Umbilical cord (tissue), 2 donors: ENCODE results near the gene MAN1C1. TPM values are rescaled to one million over a fixed set of nuclear protein-coding genes. Genes with fewer than 3 reads are reported as not detected.

Experiments used
- DNase-seq: peaks from one replicate; pipeline ENCODE4 v3.0.0-alpha.2; 2015; ENCODE audit warnings: low spot score
- total RNA-seq: library from RNA; depleted of rRNA; stranded (reverse); fragments of >200 nt; gene quantifications from one replicate; pipeline ENCODE4 v1.2.3, GENCODE V29; 2014; ENCODE audit warnings: low replicate concordance; ENCODE audit not compliant: insufficient read depth

The MAN1C1 gene
- total RNA-seq, 1 donor from 2014 or later: 16.9 TPM

DNA sequence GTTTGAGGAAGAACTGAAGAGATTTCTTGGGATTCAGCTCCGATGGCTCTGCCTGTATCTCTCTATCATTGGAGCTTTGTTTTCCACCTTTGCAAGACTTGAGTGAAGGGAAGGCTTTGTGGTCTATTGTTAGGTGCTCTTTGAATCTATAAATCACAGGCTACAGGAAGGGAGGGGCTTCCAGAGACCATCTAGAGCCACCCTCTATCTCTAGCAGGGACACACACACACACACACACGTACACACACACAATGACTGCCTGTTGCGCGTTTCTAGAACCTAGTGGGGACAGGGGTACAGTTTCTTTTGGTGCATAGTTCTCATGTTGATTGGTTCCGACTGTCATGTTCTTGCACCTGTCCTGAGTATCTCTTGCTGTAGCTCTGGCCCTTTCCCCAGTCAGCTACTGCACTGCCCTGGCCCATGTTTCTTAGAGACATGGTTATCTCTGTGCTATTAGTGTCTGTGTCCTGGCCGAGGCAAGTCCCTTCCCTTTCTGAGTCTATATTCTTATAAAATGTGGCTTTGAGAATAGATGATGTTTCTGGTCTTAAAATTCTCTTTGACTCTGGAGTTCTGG, 60.7 kb downstream of the MAN1C1 start:
- no peak for DNase-seq

DNA sequence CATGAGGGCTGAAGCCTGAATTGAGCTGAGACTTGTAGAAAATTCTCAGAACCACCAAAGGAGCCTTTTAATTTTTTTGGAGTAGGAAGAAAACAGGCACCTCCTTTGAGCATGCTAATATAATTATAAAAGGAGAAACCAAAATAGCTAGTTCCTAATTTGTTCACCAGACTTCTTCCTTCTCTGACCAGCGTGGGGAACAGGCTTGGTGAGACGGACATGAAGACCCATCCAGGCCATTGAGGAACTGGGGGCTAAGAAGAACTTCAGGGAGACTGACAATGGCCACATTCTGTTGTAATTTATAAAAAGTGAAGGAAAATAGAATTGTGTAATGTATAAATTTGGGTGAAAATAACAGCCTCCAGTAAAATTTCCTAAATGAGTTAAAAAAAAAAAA, 62.6 kb downstream of the MAN1C1 start:
- no peak for DNase-seq

DNA sequence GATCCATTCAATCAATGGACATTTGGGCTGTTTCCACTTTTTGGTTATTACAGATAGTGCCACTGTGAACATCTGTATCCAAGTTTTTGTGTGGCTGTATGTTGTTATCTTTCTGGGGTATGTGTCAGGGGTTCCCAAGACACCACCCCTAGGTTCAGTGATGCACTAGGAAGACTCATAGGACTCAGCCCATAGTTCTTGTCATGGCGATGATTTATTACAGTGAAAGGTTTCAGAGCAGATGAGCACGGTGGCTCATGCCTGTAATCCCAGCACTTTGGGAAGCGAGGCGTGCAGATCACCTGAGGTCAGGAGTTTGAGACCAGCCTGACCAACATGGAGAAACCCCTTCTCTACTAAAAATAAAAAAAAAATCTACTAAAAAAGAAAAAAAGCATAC, 64.1 kb downstream of the MAN1C1 start:
- no peak for DNase-seq

DNA sequence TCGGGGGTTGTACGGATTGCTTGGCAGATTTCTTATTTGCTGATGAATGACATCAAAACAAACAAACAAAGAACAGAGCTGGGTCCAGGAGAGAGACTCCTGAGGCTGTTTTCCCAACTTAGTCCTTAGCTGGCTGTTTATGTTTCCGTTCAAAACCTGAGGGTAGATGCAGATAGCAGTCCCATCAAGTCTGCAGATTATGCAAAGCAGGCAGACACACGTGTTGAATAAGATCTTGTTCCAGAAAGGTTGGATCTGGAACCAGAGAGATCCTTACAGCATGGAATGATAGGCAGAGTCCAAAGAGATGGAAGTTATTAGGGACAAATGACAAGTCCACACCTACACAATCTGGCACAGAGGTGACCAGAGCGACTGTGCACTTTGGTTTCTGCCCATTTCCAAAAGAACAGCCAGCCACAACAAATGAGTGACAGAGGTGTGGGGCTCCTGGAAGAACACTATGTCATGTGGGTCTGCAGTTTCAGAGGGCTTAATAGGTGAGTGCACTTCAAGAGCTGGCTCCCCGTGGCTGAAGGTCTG, 65.5 kb downstream of the MAN1C1 start:
- DNase-seq: no peak

DNA sequence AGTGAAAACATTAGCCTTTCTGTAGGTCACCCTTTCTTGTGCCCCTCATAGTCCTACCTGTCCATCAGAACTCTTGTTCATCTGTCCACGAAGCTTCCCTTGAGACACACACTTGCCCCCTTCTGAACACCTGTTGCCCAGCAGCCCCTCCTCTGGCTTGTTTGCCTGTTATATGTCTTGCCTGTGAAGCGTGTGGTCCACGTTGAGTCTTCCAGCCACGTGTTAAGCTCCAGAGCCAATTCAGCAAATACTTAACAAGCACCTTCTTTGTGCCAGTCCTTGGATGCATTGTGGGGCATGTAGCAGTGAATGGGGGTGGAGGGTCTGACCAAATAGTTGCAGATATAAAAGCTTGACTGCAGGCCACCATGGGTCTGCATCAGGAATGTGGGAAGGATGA, 66.6 kb downstream of the MAN1C1 start:
- DNase-seq: no peak

DNA sequence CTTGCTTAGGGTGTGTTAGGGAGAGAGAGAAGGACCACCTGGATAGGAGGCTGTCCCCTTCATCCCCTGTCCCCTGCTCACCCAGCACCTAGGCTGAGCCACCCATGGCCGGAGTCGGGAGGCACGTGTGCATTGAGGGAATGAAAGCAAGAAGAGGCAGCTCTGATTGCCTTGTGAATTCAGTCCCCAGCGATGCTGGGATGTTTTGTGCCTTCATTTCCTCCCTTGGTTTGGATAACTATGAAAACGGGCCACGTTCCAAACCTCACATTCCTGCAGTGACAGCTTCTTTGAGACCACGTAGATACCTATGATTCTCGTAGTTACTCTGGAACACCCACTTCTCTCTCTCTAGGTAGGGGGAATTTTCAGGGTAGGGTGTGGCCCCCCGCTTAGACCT, 67.1 kb downstream of the MAN1C1 start:
- no peak for DNase-seq

DNA sequence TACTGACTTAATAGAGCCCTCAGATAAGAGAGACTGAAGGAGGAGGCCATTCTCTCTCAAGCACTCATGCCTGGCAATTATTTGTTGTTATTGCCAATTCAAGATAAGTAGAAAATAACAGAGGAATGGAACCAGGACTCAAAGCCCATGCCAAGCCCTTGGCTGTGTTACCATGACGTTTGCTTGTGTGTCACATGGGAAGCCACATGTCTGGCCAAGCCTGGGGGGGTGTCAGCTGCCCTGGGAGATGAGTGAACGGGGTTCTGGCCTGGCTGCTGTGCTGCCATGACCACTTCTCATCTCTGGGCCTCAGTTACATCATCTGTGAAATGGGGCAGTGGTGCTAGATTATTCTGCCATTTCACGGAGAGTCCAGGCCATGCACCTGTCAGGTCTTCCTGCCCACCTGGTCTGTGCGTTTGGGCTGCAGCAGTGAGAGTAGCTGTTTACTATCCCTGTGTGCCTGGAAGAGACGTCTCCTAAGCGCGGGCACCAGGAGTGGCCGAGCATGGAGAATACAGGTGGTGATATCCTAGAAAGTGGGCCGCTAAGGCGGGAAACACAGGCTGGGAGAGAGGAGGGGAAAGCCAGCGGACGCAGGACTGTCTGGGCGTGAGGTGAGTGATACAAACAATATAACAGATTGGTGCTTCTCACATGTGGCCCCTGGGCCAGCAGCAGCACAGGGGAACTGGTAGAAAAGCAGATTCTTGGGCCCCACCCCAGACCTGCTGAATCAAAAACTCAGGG, 67.8 kb downstream of the MAN1C1 start:
- no peak for DNase-seq

DNA sequence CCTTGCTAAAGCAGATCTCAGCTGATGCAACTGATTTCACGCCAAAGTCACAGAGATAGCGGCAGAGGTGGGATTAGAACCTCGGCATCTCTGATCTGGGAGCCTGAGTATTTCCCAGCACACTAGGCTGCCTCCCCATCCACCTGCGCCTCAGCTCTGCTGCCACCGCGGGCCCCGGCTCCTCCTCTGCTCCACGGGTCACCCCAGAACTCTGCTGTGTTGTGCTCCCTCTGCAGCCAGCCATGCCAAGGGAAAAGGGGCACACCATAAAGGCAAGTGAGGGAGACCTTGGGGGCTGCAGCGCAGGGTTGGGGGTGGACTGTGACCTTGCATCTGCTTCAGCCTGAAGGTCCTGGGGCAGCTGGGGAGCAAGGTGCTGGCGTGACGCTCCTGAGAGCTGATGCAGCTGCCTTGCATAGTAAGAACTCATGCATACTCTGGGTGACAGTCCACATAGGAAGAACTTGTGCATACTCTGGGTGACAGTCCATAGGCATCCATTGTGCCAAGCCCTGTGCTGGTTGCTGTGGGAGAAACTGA, 68.7 kb downstream of the MAN1C1 start:
- DNase-seq: no peak

DNA sequence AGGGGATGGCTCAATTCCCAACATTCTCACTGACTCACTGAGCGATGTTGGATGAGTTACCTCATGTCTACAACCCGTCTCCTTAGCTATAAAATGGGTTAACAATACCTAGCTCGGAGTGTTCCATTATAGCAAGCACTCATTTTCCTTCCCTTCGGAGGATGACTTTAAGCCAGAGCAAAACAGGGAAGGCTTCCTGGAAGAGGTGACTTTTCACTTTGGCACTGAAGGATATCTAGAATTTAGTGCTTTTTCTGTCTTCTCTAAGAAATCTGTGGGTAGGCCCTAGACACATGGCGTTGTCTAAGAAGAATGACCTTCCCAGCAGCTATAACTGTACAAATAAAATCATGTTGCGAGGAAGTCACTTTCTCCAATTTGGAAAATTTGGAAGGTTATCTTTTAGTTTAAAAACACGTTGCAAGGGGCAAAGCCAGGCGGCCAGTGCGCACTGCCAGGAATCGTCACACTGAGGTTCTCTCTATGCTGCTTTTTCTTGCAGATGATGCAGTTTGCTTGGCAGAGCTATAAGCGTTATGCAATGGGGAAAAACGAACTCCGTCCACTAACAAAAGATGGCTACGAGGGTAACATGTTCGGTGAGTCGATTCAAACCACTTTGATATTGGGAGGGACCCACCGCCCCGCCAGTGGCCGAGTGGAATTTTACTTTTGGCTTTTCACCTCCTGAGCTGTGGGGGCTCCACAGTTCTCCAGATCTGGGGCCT, 69.5 kb downstream of the MAN1C1 start:
- no peak for DNase-seq

DNA sequence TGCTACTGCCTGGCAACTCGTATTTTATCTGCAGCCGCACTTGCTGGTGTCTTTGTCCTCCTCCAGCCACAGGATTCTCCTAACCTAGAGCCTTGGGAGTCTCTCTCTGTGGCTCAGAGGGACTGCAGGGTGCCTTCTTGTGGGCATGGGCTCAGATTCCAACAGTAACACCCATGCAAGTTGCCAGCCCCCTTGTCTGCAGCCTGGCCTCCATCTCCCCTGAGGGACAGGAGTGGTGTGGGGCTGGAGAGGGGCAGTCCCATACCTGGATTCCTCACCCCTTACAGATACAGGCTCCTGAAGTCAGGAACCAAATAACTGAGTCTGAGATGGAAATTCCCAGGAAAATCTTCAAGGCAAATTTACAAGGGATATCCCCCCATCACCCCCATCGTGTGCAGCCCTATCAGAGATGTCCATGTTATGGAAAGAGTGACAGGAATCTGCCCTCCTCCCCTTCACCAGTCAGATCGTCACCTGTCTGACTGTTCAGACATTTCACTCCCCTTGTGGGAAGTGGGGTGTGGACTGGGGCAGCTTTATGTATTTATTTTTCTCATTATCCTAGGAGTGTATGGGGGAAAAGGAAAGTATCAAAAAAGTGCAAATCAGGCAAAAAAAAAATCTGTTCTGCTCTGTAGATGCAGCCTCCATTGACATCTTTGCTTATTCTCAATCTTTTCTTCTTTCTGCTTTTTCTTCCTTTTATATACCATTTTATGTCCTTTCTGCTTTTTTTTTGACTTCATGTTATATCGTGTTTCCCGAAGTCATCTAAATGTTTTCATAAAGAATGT, 70.8 kb downstream of the MAN1C1 start:
- DNase-seq: no peak

DNA sequence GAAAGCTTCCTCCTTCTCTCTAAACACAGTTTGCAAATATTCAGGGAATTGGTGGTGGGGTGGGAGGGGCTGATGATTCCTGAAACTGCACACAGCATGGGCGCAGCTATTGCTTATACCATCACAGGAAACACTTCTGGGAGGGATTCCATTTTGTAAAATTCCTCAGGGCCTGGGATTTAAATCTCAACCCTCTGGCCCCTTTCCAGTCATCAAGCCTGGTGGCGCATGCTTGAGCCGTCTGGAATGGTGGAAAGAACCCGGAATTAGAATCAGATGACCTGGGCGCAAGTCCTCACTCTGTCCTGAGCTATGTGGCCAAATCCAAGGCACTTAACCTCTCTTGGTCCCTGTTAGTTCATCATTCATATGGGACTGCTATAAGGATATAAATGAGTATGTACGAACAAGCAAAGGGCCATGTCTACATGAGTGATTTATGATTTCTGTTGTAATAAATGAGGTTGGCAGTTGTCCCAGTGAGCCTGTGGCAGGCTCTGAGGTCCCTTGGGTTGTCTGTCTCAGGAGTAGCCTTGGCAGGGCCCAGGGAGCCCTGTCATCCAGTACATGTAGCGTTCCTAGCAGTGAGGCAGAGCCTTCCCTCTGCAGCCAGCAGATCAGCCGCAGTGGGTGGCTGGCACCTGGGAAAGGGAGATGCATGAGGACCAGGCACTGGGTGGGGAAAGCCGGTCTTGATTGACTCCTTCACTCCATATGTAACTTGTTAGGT, 72.0 kb downstream of the MAN1C1 start:
- peak; percentile 93 for DNase-seq

DNA sequence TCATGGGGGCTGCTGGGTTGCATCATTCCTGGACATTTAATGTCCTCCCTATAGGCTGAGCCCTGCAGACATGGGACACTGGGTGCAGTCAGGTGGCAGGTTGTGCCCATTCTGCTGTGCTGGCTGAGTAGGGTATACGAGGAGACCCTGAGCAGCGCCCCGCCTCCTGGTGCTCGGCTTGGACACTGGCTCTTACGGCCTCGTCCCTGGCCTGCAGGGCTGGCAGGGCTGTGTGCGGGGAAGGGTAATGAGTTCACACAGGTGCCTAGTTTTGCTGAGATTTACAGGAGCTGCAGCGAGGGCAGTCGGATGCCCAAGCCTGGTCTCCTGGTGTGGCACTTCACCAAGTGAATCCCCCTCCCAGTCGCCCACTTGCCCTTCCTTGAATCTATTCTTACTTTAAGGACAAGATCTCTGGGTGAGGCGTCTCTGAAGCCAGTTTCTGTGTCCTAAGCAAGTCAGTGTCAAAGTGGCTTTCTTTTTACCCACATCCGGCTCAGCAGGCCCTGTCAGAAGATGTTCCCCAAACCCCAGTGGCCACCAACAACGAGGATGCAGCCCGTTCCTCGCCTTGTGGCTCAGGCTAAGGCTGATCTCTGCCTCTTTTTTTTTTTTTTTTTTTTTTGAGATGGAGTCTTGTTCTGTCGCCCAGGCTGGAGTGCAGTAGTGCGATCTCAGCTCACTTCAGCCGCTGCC, 73.2 kb downstream of the MAN1C1 start:
- no peak for DNase-seq

DNA sequence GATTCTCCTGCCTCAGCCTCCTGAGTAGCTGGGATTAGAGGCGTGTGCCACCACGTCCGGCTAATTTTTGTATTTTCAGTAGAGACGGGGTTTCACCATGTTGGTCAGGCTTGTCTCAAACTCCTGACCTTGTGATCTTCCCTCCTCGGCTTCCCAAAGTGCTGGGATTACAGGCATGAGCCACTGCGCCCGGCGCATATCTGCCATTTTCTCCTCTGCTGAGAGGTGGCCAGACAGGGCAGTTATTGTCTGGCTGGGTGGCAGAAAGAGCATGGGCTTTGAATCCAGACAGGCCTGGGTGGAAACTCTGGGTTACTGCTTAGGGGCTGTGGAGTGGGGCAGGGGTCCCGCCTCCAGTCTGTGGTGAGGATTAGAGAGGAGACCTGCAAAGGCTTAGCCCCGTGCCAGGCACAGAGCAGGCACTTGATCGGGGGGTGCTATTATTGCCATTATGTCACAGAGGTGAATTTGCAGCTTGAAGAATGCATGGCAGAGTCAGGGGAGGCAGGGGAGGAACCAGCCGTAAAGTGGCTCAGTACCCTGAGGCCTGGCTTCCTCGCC, 73.9 kb downstream of the MAN1C1 start:
- DNase-seq: no peak

DNA sequence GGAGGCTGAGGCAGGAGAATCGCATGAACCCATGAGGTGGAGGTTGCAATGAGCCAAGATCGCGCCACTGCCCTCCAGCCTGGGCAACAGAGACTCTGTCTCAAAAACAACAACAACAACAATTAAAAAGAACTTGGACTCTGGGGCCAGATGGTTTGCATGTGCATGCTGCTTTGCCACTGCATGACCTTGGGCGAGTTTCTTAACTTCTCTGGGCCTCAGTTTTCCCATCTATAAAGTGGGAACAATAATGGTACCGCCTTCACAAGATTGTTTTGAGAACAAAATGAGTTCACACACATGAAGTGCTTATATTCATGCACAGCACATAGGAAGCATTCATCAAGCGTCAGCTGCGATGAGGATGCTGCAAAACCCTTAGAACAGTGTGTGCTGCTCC, 74.6 kb downstream of the MAN1C1 start:
- DNase-seq: no peak

DNA sequence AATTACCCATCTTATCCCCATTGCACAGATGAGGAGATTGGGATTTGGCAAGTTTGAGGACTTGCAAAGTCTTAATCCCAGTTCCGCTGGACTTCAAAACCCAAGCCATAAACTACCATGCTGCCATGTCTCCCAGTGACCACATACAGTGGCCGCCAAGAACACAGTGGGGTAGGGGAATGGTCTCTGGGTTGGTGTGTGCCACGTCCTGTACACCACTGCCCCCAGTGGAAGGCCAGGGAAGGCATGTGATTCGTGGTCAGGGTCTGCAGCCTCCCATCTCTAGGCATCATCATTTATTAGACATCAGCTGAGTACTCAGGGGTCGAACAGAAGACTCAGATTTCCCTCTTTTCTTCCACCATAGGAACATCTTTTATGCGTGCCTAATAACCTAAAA, 76.0 kb downstream of the MAN1C1 start:
- DNase-seq: no peak

DNA sequence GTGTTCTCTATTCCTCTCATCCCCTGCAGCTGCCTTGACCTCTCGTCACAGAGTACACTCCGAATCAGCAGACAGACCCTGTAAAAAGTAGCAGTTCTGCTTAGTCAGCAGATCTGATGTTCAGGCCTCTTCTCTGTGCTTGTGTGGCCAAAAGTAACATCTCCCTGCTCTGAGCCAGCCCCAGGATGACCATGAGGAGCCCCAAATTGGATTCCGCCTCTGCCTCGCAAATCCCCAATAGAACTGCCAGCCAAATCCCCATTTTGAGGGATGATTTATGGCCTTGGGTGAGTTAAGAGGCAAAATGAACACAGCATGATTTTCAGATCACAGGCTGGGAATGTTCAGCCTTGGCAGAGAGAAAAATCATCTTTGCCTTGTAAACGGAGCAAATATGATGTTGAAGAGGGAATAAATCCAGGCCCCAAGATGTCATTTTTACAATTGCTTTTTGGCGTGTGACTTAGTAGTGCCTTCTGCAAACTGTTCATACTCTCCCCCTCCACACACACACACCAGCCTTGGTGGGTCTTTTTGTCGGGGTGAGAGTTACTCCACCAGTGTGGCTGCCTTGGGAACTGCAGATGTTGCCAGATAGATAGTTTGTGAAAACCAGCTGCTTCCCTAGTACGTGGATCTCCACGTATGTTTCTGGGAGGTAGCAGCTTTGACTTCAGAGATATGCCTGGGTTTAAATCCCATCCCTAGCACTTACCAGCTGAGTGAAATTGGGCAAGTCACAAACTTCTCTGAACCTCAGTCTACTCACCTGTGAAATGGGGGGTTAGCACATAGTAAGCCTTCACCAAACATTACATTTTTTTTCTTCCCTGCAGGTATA, 77.8 kb downstream of the MAN1C1 start:
- peak; percentile 96 for DNase-seq

DNA sequence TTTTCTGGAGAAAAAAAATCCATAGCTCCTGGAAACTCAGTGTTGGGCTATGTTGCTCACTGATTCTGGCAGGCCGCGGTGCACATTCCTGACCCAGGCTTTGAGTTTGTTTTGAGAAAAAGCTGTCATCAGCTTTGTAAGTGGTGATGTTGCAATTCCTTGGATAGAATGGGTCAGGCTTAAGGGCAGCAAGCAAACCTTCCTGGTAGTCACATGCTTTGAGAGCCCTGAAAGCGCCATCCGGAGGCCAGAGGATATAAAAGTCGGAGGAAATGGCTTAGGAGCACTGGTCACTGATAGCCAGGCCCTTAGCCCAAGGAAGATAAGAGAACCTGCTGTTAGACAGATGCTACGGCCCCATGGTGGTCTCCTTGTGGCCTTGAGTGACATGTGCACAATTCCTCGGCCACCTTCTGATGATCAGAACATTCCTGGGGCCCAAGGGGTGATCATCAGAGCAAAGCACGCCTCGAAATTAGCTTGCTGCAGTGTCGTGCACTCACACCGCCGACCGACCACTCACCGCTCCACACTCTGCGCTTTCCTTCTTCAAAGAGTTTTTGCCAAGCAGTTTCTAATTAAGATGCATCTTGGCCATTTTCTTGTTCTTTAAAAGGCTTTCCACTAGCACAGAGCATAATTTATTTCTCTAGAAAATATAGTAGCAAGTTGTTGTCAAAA, 78.6 kb downstream of the MAN1C1 start:
- peak; percentile 98 for DNase-seq

DNA sequence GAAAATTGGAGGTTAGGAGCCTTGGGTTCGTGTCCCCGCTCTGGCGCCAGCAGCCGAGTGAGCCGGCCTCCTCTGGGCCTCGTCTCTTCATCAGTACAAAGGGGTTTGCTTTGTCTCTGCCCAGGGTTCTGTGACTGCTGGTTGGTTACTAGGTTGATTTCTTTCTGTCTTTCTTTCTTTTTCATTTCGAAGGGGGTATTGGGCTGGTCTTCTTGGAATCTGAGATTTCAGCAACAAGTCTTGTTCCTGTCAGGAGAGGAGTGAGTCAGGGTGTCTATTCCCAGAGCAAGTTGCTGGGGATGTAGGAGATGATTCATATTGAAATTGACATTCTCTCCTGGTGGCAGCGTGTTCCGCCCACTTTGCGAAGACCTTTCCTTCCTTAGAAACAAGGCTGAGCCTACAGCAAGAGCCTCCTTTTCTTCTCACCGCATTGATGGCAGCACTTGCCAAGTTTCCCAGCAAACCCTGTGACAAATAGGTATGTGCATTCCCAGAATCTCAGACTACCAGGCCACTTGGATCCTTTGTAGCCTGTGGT, 79.2 kb downstream of the MAN1C1 start:
- DNase-seq: peak; percentile 73
